Measurements from ENCODE around the gene GALNTL6. TPM values are rescaled to one million over a fixed set of nuclear protein-coding genes. Genes with fewer than 3 reads are reported as not detected.

The GALNTL6 gene
- total and polyA plus RNA-seq, 2 experiments from 2014 or later, result 0.38 to 0.40 TPM

- TF ChIP-seq, protein P1, sequence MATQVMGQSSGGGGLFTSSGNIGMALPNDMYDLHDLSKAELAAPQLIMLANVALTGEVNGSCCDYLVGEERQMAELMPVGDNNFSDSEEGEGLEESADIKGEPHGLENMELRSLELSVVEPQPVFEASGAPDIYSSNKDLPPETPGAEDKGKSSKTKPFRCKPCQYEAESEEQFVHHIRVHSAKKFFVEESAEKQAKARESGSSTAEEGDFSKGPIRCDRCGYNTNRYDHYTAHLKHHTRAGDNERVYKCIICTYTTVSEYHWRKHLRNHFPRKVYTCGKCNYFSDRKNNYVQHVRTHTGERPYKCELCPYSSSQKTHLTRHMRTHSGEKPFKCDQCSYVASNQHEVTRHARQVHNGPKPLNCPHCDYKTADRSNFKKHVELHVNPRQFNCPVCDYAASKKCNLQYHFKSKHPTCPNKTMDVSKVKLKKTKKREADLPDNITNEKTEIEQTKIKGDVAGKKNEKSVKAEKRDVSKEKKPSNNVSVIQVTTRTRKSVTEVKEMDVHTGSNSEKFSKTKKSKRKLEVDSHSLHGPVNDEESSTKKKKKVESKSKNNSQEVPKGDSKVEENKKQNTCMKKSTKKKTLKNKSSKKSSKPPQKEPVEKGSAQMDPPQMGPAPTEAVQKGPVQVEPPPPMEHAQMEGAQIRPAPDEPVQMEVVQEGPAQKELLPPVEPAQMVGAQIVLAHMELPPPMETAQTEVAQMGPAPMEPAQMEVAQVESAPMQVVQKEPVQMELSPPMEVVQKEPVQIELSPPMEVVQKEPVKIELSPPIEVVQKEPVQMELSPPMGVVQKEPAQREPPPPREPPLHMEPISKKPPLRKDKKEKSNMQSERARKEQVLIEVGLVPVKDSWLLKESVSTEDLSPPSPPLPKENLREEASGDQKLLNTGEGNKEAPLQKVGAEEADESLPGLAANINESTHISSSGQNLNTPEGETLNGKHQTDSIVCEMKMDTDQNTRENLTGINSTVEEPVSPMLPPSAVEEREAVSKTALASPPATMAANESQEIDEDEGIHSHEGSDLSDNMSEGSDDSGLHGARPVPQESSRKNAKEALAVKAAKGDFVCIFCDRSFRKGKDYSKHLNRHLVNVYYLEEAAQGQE (IDR thresholded peaks at IDR 0.05; ENCODE audit: unreplicated experiment), result no peak
- TF ChIP-seq POLR2AphosphoS5 (IDR thresholded peaks at IDR 0.05; ENCODE audit: low read depth) (no peak), CREB1 (CRISPR knock-in tag; IDR thresholded peaks at IDR 0.05; ENCODE audit: low read depth) (no peak), ZNF331 (CRISPR knock-in tag; IDR thresholded peaks at IDR 0.05; ENCODE audit: low read depth) (no peak), ZNF114 (CRISPR knock-in tag; IDR thresholded peaks at IDR 0.05) (no peak), ZNF462 (CRISPR knock-in tag; IDR thresholded peaks at IDR 0.05) (no peak), NANOG (IDR thresholded peaks at IDR 0.05; ENCODE audit: borderline replicate concordance) (no peak), EZH2phosphoT487 (IDR thresholded peaks at IDR 0.05; ENCODE audit: unreplicated experiment) (no peak), EZH2 (IDR thresholded peaks at IDR 0.05; ENCODE audit: low read depth, unreplicated experiment) (no peak), STAT1 (IDR thresholded peaks at IDR 0.05; ENCODE audit: unreplicated experiment) (no peak), JUNB (IDR thresholded peaks at IDR 0.05; ENCODE audit: unreplicated experiment) (no peak)
- TF ChIP-seq, protein P2, sequence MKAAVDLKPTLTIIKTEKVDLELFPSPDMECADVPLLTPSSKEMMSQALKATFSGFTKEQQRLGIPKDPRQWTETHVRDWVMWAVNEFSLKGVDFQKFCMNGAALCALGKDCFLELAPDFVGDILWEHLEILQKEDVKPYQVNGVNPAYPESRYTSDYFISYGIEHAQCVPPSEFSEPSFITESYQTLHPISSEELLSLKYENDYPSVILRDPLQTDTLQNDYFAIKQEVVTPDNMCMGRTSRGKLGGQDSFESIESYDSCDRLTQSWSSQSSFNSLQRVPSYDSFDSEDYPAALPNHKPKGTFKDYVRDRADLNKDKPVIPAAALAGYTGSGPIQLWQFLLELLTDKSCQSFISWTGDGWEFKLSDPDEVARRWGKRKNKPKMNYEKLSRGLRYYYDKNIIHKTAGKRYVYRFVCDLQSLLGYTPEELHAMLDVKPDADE (IDR thresholded peaks at IDR 0.05), result no peak
- TF ChIP-seq, protein P3, sequence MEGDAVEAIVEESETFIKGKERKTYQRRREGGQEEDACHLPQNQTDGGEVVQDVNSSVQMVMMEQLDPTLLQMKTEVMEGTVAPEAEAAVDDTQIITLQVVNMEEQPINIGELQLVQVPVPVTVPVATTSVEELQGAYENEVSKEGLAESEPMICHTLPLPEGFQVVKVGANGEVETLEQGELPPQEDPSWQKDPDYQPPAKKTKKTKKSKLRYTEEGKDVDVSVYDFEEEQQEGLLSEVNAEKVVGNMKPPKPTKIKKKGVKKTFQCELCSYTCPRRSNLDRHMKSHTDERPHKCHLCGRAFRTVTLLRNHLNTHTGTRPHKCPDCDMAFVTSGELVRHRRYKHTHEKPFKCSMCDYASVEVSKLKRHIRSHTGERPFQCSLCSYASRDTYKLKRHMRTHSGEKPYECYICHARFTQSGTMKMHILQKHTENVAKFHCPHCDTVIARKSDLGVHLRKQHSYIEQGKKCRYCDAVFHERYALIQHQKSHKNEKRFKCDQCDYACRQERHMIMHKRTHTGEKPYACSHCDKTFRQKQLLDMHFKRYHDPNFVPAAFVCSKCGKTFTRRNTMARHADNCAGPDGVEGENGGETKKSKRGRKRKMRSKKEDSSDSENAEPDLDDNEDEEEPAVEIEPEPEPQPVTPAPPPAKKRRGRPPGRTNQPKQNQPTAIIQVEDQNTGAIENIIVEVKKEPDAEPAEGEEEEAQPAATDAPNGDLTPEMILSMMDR (conservative IDR thresholded peaks at IDR 0.05; ENCODE audit: low read depth in 2 of 2), result no peak
Measured at GRCh38 chr4:172411149-172411548, 597.9 kb downstream of the GALNTL6 start.

More at GRCh38 chr4:172411149-172411548, 597.9 kb downstream of the GALNTL6 start:
- no peaks in the 10 kb centered on the region for H4K20me1 ChIP-seq (replicated peaks; ENCODE audit: insufficient read depth)
- H3K4me1 ChIP-seq (ENCODE audit: insufficient read depth), result no peaks in the 10 kb centered on the region
- Mint-ChIP-seq H3K27ac (no peak overlapping the region), H3K36me3 (ENCODE audit: low read depth) (no peaks in the 10 kb centered on the region), H3K27me3 (ENCODE audit: insufficient read depth, low read depth, poor library complexity) (no peaks in the 10 kb centered on the region), H3K9me3 (no peaks in the 10 kb centered on the region), H3K4me1 (no peaks in the 10 kb centered on the region; the same call in 2 of the 3 replicates), H3K4me3 (no peak overlapping the region)
- ATAC-seq (no peak), DNase-seq (ENCODE audit: low spot score) (no peak)
- H3K4me2 ChIP-seq, result no peak overlapping the region
- H3K27ac ChIP-seq (ENCODE audit: low read depth), result no peak overlapping the region
- H3F3A ChIP-seq (replicated peaks; ENCODE audit: low read depth), result no peaks in the 10 kb centered on the region
- H3K9me2 ChIP-seq (ENCODE audit: insufficient read depth), result no peaks in the 10 kb centered on the region
- no peaks in the 10 kb centered on the region for H3K36me3 ChIP-seq (ENCODE audit: insufficient read depth)
- no peaks in the 10 kb centered on the region for H3K79me2 ChIP-seq (replicated peaks; ENCODE audit: insufficient read depth)
- no peak overlapping the region for H3K4me3 ChIP-seq
- H3K27me3 ChIP-seq (ENCODE audit: insufficient read depth), result no peaks in the 10 kb centered on the region
- H2AFZ ChIP-seq, result no peak overlapping the region
